NCI-H2081 treated with DMSO at 0.1 percent for 48 hours (cell line): ENCODE results near the gene TMEM255B.
"Not testable (repeated sequence)": the region's sequence is repeated elsewhere in the genome, so short reads cannot be mapped to it uniquely, and the experiment has no call there.

Experiments
- DNase-seq: peaks from one replicate; lab custom pipeline; 2025; lab: John Stamatoyannopoulos, UW

TMEM255B gene

GRCh38 chr13:113734826-113735125 lies 24.2 kb upstream of the TMEM255B start:
- DNase-seq: no peak

- DNase-seq: no peak
Observed at GRCh38 chr13:113735194-113735593, 23.8 kb upstream of the TMEM255B start.

GRCh38 chr13:113735750-113736149 lies 23.3 kb upstream of the TMEM255B start:
- DNase-seq: no peak

DNA sequence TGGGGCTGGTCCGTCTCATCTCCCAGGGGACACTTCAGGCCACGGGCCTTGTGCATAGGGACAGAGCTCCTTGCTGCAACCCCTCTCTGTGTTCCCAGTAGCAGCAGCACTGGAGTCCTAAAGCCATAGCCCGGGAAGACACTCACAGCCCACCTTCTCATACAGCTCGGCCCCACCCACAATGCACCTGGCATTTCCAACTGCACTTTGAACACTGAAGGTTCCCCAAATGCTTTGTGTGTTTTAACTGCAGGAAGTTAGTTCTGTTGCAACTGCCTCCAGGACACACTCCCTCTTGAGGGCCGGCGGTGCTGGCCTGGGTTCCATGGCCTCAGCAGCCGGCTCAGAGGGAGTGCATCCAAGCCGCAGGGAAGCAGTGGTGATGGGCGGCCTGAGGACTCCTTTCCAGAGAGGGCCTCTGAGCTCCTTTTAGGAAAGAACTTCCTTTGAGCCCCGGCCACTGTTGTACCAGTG lies 22.7 kb upstream of the TMEM255B start:
- no peak for DNase-seq

- no peak for DNase-seq
Observed at GRCh38 chr13:113737803-113738202, 21.2 kb upstream of the TMEM255B start.

- DNase-seq: no peak
Observed at GRCh38 chr13:113739527-113740285, 19.3 kb upstream of the TMEM255B start.

GRCh38 chr13:113740286-113740556 lies 18.8 kb upstream of the TMEM255B start:
- DNase-seq: no peak

DNA sequence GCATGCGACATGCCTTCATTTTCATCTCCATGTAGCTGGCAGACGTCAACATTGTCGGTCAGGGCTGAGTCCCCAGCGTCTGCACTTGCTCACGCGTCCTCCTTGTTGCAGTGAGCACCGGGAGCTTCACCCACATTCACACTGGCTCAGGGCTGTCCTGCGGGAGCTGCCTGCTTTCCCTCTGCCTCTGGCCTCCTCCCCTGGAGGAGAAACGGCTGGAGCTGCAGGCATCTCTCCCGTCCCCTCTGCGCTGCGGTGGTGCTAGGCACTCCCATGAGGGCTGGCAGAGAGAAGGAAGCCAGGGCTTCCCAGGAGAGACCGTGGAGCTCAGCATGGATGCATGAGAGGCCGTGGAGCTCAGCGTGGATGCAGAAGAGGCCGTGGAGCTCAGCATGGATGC lies 18.4 kb upstream of the TMEM255B start:
- no peak for DNase-seq

DNA sequence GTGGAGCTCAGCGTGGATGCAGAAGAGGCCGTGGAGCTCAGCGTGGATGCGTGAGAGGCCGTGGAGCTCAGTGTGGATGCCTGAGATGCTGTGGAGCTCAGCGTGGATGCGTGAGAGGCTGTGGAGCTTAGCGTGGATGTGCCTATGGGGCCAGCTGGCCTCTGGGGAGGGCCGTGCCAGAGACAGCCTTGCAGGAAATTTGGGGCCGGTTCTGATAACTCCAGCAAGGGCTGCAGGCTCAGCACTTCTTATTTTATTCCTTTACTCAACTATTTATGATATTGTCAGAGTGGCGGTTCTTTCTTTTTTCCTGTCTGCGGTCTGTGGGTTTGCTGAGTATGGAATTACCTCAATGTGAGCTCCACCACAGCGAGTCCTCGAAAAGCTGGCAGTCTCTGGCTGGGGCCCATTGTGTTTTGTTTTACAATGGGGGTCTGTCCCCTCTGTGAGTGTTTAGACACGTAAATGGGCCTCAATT lies 17.8 kb upstream of the TMEM255B start:
- no peak for DNase-seq

DNA sequence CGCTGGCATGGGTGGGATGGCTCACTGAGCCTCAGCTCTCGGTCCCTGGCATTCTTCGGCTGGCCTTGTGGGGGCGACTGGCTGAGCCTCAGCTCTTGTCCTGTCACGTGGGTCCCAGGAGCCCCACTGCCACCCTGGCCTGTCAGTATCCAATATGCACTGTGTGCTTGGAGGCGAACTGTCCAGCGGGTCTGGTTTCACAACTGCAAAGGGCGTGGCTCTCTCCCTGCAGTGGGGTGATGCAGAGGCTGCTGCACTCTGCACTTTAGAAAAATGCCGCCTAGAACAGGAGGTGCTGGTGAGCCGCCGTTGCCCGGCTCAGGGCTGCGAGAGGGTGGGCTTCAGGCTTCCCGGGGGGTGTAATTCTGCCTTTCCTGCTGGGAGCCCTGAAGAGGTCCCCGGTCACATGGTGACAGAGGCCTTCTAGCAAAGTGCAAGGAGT lies 17.0 kb upstream of the TMEM255B start:
- no peak for DNase-seq

DNA sequence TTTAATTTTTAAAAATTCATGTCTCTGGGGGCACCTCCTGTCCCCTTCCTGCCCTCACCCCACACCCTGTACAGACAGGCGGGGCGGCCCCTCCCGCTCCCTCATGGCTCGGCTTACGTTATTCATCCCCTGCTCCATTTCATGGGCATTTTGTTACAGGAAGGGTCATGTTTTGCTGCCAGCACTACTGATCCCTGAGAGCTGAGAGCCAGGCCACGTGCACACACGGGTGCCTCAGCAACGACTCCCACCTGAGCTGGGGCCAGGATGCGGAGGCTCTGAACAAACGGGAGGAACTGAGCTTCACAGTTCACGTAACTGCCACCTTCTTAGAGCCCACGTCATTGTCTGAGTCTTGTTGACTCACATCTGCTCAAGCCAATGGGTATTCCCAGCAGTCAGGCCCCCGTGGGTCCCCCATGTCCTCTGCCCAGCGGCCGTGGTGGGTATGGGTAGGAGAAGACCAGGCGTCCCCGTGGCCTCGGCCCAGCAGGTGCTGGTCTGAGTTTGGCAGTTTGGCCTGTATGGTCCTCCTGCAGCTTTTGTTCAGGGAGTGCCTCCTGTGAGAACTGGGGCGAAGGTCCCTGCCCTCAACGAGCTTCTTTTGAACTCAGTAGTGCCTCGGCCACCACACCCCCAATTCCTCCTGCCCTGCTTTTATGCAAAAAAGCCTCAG lies 16.4 kb upstream of the TMEM255B start:
- DNase-seq: no peak

DNA sequence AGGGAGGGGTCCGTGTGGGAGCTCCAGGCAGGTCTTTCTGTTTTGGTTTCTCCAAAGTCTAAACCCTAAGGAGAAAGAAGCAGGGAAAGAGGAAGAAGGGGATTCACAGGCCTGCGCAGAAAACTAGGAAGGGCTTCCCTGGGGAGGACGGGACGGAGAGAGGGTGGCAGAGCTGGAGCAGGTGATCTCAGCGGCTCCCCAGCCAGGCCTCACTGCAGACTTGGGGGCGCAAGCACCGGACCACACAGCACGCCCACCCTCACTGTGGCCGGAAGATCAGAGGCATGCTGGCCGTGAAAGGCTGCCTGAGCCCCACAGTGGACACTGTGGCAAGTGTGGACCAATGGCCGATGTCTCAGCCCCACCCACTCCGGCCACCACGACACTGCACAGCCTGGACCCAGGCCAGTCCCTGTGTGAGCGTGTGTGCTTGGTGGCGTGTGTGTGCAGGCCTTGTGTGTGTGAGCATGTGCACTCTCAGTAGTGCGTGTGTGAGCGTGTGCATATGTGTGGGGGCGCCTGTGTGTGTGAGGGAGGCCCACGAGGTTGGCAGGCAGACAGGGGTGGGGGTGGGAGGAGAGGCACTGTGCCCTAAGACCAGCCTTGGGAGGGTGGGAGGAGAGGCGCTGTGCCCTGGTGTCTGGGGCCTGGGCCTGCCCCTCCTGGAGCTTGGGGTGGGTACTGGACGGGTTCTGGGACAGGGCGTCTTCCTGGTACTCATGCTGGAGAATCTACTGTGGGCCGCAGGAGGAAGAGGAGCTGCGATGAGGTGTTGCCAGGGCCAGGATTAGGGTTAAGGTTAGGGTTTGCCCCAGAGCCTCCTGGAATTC lies 15.4 kb upstream of the TMEM255B start:
- DNase-seq: no peak

DNA sequence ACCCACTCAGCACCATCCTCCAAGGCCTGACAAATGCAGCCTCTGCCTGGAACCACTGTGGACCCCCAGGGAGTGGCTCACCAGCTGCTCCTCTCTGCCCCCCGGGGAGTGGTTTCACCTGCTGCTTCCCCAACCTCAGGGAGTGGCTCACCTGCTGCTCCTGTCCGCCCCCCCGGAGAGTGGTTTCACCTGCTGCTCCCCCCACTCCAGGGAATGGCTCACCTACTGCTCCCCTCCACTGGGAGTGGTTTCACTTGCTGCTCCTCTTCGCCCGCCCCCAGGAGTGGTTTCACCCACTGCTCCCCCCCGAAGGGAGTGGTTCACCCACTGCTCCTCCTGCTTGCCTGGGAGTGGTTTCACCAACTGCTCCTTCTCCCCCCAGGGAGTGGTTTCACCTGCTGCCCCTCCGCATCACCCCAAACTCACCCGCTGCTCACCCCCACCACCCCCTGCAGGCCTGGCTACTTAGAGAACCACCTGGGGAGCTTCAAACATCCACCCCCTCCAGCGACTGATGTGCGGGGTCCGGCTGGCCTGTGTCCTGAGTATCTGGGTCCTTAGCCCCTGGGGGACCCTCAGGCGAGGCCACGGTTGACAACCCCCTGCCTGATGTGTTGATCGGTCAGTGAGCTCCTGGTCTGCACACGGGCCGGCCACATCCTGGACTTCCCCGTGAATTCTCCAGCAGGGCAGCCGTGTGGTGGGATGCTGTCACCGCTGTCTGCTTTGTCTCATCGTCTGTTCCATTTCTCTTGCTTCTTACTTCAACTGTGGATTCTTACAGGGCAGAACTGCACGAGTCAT lies 14.6 kb upstream of the TMEM255B start:
- no peak for DNase-seq

DNA sequence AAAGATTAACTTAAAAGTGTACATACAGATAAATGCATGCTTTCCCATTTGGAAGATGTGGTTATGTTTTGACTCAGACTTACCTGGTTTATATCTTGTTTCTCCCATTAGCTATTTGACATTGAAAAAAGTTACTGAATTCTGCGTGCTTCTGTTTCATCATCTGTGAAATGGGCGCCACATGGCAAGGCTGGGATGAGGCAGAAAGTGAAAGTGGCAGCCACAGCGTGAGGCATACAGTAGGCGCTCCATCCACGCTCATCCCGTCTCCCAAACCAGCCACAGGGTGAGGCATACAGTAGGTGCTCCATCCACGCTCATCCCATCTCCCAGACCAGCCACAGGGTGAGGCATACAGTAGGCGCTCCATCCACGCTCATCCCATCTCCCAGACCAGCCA lies 14.0 kb upstream of the TMEM255B start:
- DNase-seq: no peak

DNA sequence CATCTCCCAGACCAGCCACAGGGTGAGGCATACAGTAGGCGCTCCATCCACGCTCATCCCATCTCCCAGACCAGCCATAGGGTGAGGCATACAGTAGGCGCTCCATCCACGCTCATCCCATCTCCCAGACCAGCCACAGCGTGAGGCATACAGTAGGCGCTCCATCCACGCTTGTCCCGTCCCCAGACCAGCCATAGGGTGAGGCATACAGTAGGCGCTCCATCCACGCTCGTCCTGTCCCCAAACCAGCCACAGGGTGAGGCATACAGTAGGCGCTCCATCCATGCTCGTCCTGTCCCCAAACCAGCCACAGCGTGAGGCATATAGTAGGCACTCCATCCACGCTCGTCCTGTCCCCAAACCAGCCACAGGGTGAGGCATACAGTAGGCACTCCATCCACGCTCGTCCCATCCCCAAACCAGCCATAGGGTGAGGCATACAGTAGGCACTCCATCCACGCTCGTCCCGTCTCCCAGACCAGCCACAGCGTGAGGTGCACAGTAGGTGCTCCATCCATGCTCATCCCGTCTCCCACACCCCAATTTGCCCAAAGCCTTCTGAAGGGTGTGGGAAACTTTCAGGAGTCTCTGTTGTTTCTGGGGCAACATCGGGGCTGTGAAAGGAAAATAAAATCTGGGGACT lies 13.4 kb upstream of the TMEM255B start:
- DNase-seq: not testable (repeated sequence)

DNA sequence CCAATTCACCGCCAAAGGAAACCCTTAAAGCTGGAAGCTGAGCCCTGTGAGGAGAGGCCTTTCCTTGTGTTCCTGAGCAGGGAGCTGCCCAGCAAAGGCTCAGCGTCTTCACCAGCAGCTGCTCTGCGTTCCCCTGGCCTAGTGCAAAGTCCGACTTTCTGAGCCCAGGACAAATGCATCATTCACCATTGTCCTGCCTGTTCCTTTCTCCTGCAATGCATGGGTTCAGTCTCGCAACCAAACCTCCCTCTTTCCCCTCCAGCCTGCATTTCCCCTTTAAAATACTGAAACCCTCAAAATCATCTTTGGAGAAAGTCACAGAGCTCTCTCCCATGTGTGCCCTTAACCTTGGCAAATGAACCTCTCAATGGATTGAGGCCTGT lies 12.9 kb upstream of the TMEM255B start:
- no peak for DNase-seq

DNA sequence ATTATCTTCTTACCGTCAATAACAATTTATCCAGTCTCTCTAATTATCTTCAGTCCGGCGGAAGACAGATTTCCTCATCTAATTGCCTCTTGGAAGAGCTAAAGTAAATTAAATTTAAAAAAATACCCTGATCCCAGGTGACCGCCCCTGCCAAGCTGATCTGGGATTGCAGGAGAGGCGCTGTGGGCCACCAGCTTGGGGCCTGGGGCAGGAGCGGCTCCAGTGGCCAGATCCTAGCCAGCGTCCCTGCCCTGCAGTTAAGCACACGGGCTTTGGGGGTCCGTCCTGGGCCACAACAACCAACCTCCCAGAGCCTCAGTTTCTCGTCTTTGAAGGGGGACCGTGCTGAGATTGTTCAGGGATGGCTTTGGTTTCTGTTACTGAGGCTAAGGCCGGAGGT lies 12.4 kb upstream of the TMEM255B start:
- DNase-seq: no peak

- no peak for DNase-seq
Observed at GRCh38 chr13:113747291-113747833, 11.7 kb upstream of the TMEM255B start.

DNA sequence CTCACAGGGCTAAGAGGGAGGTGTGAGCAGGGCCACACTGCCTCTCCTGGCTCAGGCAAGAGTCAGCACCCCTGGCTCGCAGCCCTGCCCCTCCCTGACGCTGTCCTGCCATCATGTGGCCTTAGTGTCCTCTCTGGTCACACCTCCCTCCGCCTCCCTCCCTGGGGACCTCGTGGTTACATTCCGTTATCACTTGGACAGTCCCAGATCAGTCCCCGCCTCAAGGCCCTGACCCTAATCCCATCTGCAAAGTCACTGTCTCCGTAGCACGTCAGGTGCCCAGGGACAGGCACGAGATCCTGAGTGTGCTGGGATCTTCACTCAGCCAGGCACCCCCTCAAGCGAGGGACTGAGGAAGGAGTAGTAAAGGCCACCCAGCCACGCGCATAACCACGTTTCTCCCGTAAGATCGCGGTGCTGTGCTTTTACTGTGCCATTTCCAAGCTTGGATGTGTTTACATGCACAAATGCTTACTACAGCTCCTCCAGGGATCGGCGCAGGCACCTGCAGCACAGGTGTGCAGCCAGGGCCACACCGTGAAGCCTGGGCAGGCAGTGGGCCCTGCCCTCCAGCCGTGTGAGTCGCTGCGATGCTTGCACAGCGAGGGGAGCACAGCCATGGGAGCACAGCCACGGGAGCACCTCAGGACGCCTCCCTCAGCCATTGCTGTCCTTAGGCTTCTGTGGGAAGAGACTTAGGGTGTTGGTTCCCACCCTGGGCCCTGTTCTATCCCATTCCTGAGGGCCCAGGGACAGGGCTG lies 10.7 kb upstream of the TMEM255B start:
- no peak for DNase-seq

DNA sequence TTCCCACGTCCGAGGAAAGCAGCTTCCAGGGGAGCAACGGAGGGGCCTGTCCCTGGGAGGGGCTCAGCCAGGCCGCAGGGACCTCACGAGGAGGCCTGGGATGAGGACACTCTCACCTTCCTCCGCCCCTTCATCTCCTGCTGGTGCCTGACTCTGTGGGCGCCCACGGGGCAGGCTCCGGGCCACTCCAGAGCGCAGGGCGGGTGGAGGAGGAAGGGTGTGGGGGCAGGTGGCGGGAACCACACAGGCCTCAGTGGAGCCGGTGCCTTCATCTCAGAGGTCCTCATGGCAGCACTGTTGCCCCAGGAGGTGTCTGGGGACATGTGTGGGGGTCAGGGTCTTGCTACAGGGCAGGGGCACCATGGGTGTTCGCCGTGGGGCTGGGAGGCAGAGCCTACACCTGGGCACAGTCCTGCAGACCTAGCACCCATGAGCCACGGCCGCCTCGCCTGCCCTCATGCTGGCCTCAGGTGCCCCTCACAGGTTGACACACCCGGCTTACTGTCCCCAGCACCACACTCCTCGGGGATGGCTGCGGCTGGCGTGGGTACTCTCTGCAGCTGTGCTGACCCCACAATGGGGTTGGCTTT lies 10.1 kb upstream of the TMEM255B start:
- no peak for DNase-seq
